Measurements from ENCODE around the gene WWOX.

Gene WWOX

GRCh38 chr16:78485917-78486257, 386.4 kb downstream of the WWOX start:
- Mint-ChIP-seq H3K27me3 (no peaks in the 10 kb centered on the region), H3K9me3 (no peaks in the 10 kb centered on the region), H3K4me1 (no peaks in the 10 kb centered on the region), H3K36me3 (ENCODE audit: insufficient read depth) (no peaks in the 10 kb centered on the region), H3K27ac (ENCODE audit: low read depth) (no peak overlapping the region), H3K4me3 (no peak overlapping the region)
- ATAC-seq (replicated peaks; ENCODE audit: extremely low read depth, poor library complexity, severe bottlenecking) = no peak
- no peak for DNase-seq (ENCODE audit: low spot score in 2 of 2)

GRCh38 chr16:78487471-78487870, 388.0 kb downstream of the WWOX start:
- no peaks in the 10 kb centered on the region for H3K9me3 Mint-ChIP-seq
- ATAC-seq (replicated peaks; ENCODE audit: extremely low read depth, poor library complexity, severe bottlenecking) = no peak
- H3K27ac Mint-ChIP-seq (ENCODE audit: low read depth) = no peak overlapping the region
- DNase-seq (ENCODE audit: low spot score in 2 of 2) = no peak
- H3K4me1 Mint-ChIP-seq = no peaks in the 10 kb centered on the region
- no peak overlapping the region for H3K4me3 Mint-ChIP-seq
- no peaks in the 10 kb centered on the region for H3K27me3 Mint-ChIP-seq
- no peaks in the 10 kb centered on the region for H3K36me3 Mint-ChIP-seq (ENCODE audit: insufficient read depth)

GRCh38 chr16:78489072-78489471, 389.6 kb downstream of the WWOX start:
- no peak for DNase-seq (ENCODE audit: low spot score in 2 of 2)
- Mint-ChIP-seq H3K27ac (ENCODE audit: low read depth) (no peak overlapping the region), H3K36me3 (ENCODE audit: insufficient read depth) (no peaks in the 10 kb centered on the region), H3K4me1 (no peaks in the 10 kb centered on the region), H3K4me3 (no peak overlapping the region), H3K27me3 (no peaks in the 10 kb centered on the region), H3K9me3 (no peaks in the 10 kb centered on the region)
- ATAC-seq (replicated peaks; ENCODE audit: extremely low read depth, poor library complexity, severe bottlenecking) = no peak

- Mint-ChIP-seq H3K9me3 (no peaks in the 10 kb centered on the region), H3K27me3 (no peaks in the 10 kb centered on the region), H3K4me3 (no peak overlapping the region), H3K4me1 (no peaks in the 10 kb centered on the region), H3K36me3 (ENCODE audit: insufficient read depth) (no peaks in the 10 kb centered on the region), H3K27ac (ENCODE audit: low read depth) (no peak overlapping the region)
- ATAC-seq (replicated peaks; ENCODE audit: extremely low read depth, poor library complexity, severe bottlenecking) (no peak), DNase-seq (ENCODE audit: low spot score in 2 of 2) (no peak)
These were observed 390.2 kb downstream of the WWOX start for GRCh38 chr16:78489631-78490030.

- DNase-seq (ENCODE audit: low spot score in 2 of 2) (no peak), ATAC-seq (replicated peaks; ENCODE audit: extremely low read depth, poor library complexity, severe bottlenecking) (no peak)
- no peaks in the 10 kb centered on the region for H3K36me3 Mint-ChIP-seq (ENCODE audit: insufficient read depth)
- H3K4me1 Mint-ChIP-seq = no peaks in the 10 kb centered on the region
- H3K27me3 Mint-ChIP-seq = no peaks in the 10 kb centered on the region
- no peak overlapping the region for H3K27ac Mint-ChIP-seq (ENCODE audit: low read depth)
- H3K9me3 Mint-ChIP-seq = no peaks in the 10 kb centered on the region
- H3K4me3 Mint-ChIP-seq = no peak overlapping the region
These were observed 391.0 kb downstream of the WWOX start for GRCh38 chr16:78490431-78490830.

GRCh38 chr16:78490847-78491246, 391.4 kb downstream of the WWOX start:
- Mint-ChIP-seq H3K9me3 (no peaks in the 10 kb centered on the region), H3K27ac (ENCODE audit: low read depth) (no peak overlapping the region), H3K36me3 (ENCODE audit: insufficient read depth) (no peaks in the 10 kb centered on the region), H3K4me3 (no peak overlapping the region), H3K4me1 (no peaks in the 10 kb centered on the region), H3K27me3 (no peaks in the 10 kb centered on the region)
- no peak for DNase-seq (ENCODE audit: low spot score in 2 of 2)
- no peak for ATAC-seq (replicated peaks; ENCODE audit: extremely low read depth, poor library complexity, severe bottlenecking)

- Mint-ChIP-seq H3K4me1 (no peaks in the 10 kb centered on the region), H3K4me3 (no peak overlapping the region), H3K9me3 (no peaks in the 10 kb centered on the region), H3K27me3 (no peaks in the 10 kb centered on the region), H3K27ac (ENCODE audit: low read depth) (no peak overlapping the region), H3K36me3 (ENCODE audit: insufficient read depth) (no peaks in the 10 kb centered on the region)
- DNase-seq (ENCODE audit: low spot score in 2 of 2) = no peak
- no peak for ATAC-seq (replicated peaks; ENCODE audit: extremely low read depth, poor library complexity, severe bottlenecking)
These were observed 394.1 kb downstream of the WWOX start for GRCh38 chr16:78493573-78493972.

GRCh38 chr16:78494105-78494504, 394.7 kb downstream of the WWOX start:
- Mint-ChIP-seq H3K27ac (ENCODE audit: low read depth) (no peak overlapping the region), H3K27me3 (no peaks in the 10 kb centered on the region), H3K4me1 (no peaks in the 10 kb centered on the region), H3K9me3 (no peaks in the 10 kb centered on the region), H3K4me3 (no peak overlapping the region), H3K36me3 (ENCODE audit: insufficient read depth) (no peaks in the 10 kb centered on the region)
- ATAC-seq (replicated peaks; ENCODE audit: extremely low read depth, poor library complexity, severe bottlenecking) (no peak), DNase-seq (ENCODE audit: low spot score in 2 of 2) (no peak)

- Mint-ChIP-seq H3K27me3 (no peaks in the 10 kb centered on the region), H3K27ac (ENCODE audit: low read depth) (no peak overlapping the region), H3K36me3 (ENCODE audit: insufficient read depth) (no peaks in the 10 kb centered on the region), H3K9me3 (no peaks in the 10 kb centered on the region), H3K4me3 (no peak overlapping the region), H3K4me1 (no peaks in the 10 kb centered on the region)
- ATAC-seq (replicated peaks; ENCODE audit: extremely low read depth, poor library complexity, severe bottlenecking) (no peak), DNase-seq (ENCODE audit: low spot score in 2 of 2) (no peak)
These were observed 395.2 kb downstream of the WWOX start for GRCh38 chr16:78494674-78495073.

- H3K9me3 Mint-ChIP-seq = no peaks in the 10 kb centered on the region
- no peaks in the 10 kb centered on the region for H3K36me3 Mint-ChIP-seq (ENCODE audit: insufficient read depth)
- DNase-seq (ENCODE audit: low spot score in 2 of 2) (no peak), ATAC-seq (replicated peaks; ENCODE audit: extremely low read depth, poor library complexity, severe bottlenecking) (no peak)
- H3K4me3 Mint-ChIP-seq = no peak overlapping the region
- H3K27me3 Mint-ChIP-seq = no peaks in the 10 kb centered on the region
- no peak overlapping the region for H3K27ac Mint-ChIP-seq (ENCODE audit: low read depth)
- no peaks in the 10 kb centered on the region for H3K4me1 Mint-ChIP-seq
These were observed 396.7 kb downstream of the WWOX start for GRCh38 chr16:78496189-78496588.

GRCh38 chr16:78499399-78499798, 399.9 kb downstream of the WWOX start:
- Mint-ChIP-seq H3K36me3 (ENCODE audit: insufficient read depth) (peaks cover 2% of the 10 kb centered on the region), H3K27me3 (no peaks in the 10 kb centered on the region), H3K4me1 (no peaks in the 10 kb centered on the region), H3K9me3 (no peaks in the 10 kb centered on the region), H3K4me3 (no peak overlapping the region), H3K27ac (ENCODE audit: low read depth) (no peak overlapping the region)
- no peak for DNase-seq (ENCODE audit: low spot score in 2 of 2)
- no peak for ATAC-seq (replicated peaks; ENCODE audit: extremely low read depth, poor library complexity, severe bottlenecking)

GRCh38 chr16:78500659-78501270, 401.3 kb downstream of the WWOX start:
- DNase-seq (ENCODE audit: low spot score in 2 of 2) (no peak), ATAC-seq (replicated peaks; ENCODE audit: extremely low read depth, poor library complexity, severe bottlenecking) (no peak)
- Mint-ChIP-seq H3K4me3 (no peak overlapping the region), H3K27me3 (no peaks in the 10 kb centered on the region), H3K36me3 (ENCODE audit: insufficient read depth) (peaks cover 2% of the 10 kb centered on the region), H3K4me1 (no peaks in the 10 kb centered on the region), H3K27ac (ENCODE audit: low read depth) (no peak overlapping the region), H3K9me3 (no peaks in the 10 kb centered on the region)

- H3K9me3 Mint-ChIP-seq = no peaks in the 10 kb centered on the region
- DNase-seq (ENCODE audit: low spot score in 2 of 2) = no peak
- no peak overlapping the region for H3K27ac Mint-ChIP-seq (ENCODE audit: low read depth)
- ATAC-seq (replicated peaks; ENCODE audit: extremely low read depth, poor library complexity, severe bottlenecking) = no peak
- no peaks in the 10 kb centered on the region for H3K27me3 Mint-ChIP-seq
- H3K36me3 Mint-ChIP-seq (ENCODE audit: insufficient read depth) = peaks cover 2% of the 10 kb centered on the region
- H3K4me1 Mint-ChIP-seq = no peaks in the 10 kb centered on the region
- no peak overlapping the region for H3K4me3 Mint-ChIP-seq
These were observed 402.3 kb downstream of the WWOX start for GRCh38 chr16:78501744-78502143.

Measured in central memory CD8-positive, alpha-beta T cell (primary cell).